WTC11 (cell line): Measurements from ENCODE around the gene NOXA1. TPM values are rescaled to one million over a fixed set of nuclear protein-coding genes. Genes with fewer than 3 reads are reported as not detected.

Experiments used
- ATAC-seq: fragments of 200-7000 bp; cut with Tn5 transposase; 2 replicates; pipeline ENCODE4 v1.10.0; 2021; ENCODE audit warnings: mild to moderate bottlenecking, moderate library complexity
- CTCF ChIA-PET: fragments of 300-600 bp; sonication (Branson Sonifier 250); formaldehyde crosslinking; loops from one replicate; lab custom pipeline; 2021; ENCODE audit warnings: antibody characterized with exemption; lab: Charles Lee
- POLR2A ChIA-PET: fragments of 350-600 bp; sonication (Branson Sonifier 250); formaldehyde crosslinking; loops from one replicate; lab custom pipeline; 2021; ENCODE audit warnings: antibody characterized with exemption; lab: Charles Lee
- DNase-seq: peaks from one replicate; pipeline ENCODE4 v3.0.0; 2021; ENCODE audit warnings: low spot score
- H3K27ac Mint-ChIP-seq: 2 replicates; pipeline ENCODE4 v1.8.0; 2021; ENCODE audit warnings: mixed read lengths
- H3K27me3 Mint-ChIP-seq: 2 replicates; pipeline ENCODE4 v1.8.0; 2021; ENCODE audit warnings: low read depth, mild to moderate bottlenecking, moderate library complexity, mixed read lengths
- H3K36me3 Mint-ChIP-seq: 2 replicates; pipeline ENCODE4 v1.8.0; 2021; ENCODE audit warnings: mixed read lengths
- H3K4me1 Mint-ChIP-seq: 2 replicates; pipeline ENCODE4 v1.8.0; 2022; ENCODE audit warnings: mixed read lengths
- H3K4me3 Mint-ChIP-seq: 2 replicates; pipeline ENCODE4 v1.8.0; 2021; ENCODE audit warnings: mild to moderate bottlenecking, moderate library complexity, mixed read lengths
- H3K9me3 Mint-ChIP-seq: 2 replicates; pipeline ENCODE4 v1.8.0; 2021; ENCODE audit warnings: mixed read lengths
- ETV6 ChIP-seq: sonication (generic); formaldehyde crosslinking; IDR thresholded peaks from 2 replicates; pipeline ENCODE4 v1.8.1; 2022; ENCODE audit warnings: mild to moderate bottlenecking, missing genetic modification reagents
- KAT7 ChIP-seq: sonication (generic); formaldehyde crosslinking; IDR thresholded peaks from 2 replicates; pipeline ENCODE4 v1.8.1; 2023; ENCODE audit warnings: missing genetic modification reagents, mild to moderate bottlenecking, borderline replicate concordance
- MYBL2 ChIP-seq: sonication (generic); formaldehyde crosslinking; IDR thresholded peaks from 2 replicates; pipeline ENCODE4 v1.8.1; 2023; ENCODE audit warnings: mild to moderate bottlenecking, moderate library complexity, missing genetic modification reagents
- PRRX2 ChIP-seq: fragments of 250-450 bp; sonication (Bioruptor Pico); IDR thresholded peaks from 2 replicates; pipeline ENCODE4 v1.8.0; 2021; ENCODE audit warnings: mild to moderate bottlenecking
- RELA ChIP-seq: sonication (generic); formaldehyde crosslinking; IDR thresholded peaks from 2 replicates; pipeline ENCODE4 v1.8.1; 2022; ENCODE audit warnings: missing genetic modification reagents, mild to moderate bottlenecking, borderline replicate concordance
- ZNF121 ChIP-seq: sonication (generic); formaldehyde crosslinking; IDR thresholded peaks from 2 replicates; pipeline ENCODE4 v1.8.0; 2023; ENCODE audit warnings: missing genetic modification reagents
- ZNF671 ChIP-seq: fragments of 250-450 bp; sonication (Bioruptor Pico); IDR thresholded peaks from 2 replicates; pipeline ENCODE4 v1.8.0; 2021; ENCODE audit warnings: mild to moderate bottlenecking
- total RNA-seq: library from RNA; stranded (reverse); gene quantifications from 3 replicates; pipeline ENCODE4 v1.2.3, GENCODE V29; 2021
- TF ChIP-seq, protein P1 (sequence below): sonication (generic); formaldehyde crosslinking; IDR thresholded peaks from 2 replicates; pipeline ENCODE4 v1.8.1; 2023; ENCODE audit warnings: mild to moderate bottlenecking, missing genetic modification reagents
- TF ChIP-seq, protein P2 (sequence below): sonication (generic); formaldehyde crosslinking; IDR thresholded peaks from 2 replicates; pipeline ENCODE4 v1.8.0; 2022; ENCODE audit warnings: mild to moderate bottlenecking, missing genetic modification reagents
- TF ChIP-seq, protein P3 (sequence below): fragments of 250-450 bp; sonication (Bioruptor Pico); IDR thresholded peaks from 2 replicates; pipeline ENCODE4 v2.1.2; 2022; ENCODE audit warnings: mild to moderate bottlenecking, moderate library complexity
- TF ChIP-seq, protein P4 (sequence below): sonication (generic); formaldehyde crosslinking; IDR thresholded peaks from 2 replicates; pipeline ENCODE4 v1.8.1; 2022; ENCODE audit warnings: mild to moderate bottlenecking, missing genetic modification reagents, moderate library complexity, borderline replicate concordance
- TF ChIP-seq, protein P5 (sequence below): sonication (generic); formaldehyde crosslinking; IDR thresholded peaks from 2 replicates; pipeline ENCODE4 v1.8.1; 2023; ENCODE audit warnings: mild to moderate bottlenecking, missing genetic modification reagents, borderline replicate concordance
- TF ChIP-seq, protein P6 (sequence below): sonication (generic); formaldehyde crosslinking; conservative IDR thresholded peaks from 2 replicates; pipeline ENCODE4 v1.8.1; 2022; ENCODE audit warnings: mild to moderate bottlenecking, missing genetic modification reagents
- TF ChIP-seq, protein P7 (sequence below): sonication (generic); formaldehyde crosslinking; IDR thresholded peaks from 2 replicates; pipeline ENCODE4 v1.8.1; 2023; ENCODE audit warnings: mild to moderate bottlenecking, moderate library complexity, missing genetic modification reagents
- TF ChIP-seq, protein P8 (sequence below): sonication (generic); formaldehyde crosslinking; IDR thresholded peaks from 2 replicates; pipeline ENCODE4 v1.8.0; 2023; ENCODE audit warnings: mild to moderate bottlenecking, missing genetic modification reagents

NOXA1 gene
- total RNA-seq, 1 experiment from 2014 or later, result 2.9 TPM

DNA sequence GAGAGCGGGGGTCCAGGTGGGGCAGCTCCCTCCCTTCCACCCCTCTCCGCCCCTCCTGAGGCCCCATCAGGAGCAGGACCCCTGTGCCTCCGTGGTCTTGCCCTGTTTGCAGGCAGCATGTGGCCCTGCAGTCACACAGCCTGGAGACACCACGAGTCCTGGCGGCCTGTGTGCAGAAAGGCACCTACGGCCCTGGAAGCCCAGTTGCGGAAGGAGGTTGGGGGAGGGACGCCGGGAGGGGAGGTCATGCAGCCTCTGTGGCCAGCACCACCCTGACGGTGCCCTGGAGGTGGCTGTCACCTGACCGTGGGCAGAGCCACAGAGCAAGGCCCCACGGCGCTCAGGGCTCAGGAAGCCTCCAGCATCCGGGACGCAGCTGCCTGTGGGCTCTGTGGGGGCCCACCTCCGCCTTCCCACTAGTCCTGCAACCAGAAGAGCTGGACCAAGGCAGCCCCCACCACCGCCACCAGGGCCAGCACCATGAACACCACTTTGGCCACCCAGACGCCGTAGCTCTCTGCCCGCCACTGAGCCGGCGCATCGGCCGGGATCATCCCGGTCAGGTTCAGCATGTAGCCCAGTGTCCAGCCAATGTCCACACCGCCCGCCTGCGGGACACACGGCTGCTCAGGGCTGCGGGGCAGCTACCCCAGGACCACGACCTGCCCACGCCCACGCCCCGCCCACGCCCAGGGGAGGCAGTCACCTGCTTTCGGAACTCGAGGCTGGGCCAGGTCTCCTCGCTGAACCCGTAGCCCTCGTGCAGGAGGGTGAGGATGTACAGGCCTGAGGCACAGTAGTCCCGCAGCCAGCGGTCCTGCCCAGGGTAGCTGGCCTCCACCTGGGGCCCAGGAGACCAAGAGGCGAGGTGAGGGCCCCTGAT is 11.5 kb downstream of the NOXA1 start:
- no peak for DNase-seq
- POLR2A ChIA-PET, result no interaction called here
- CTCF ChIA-PET, result interaction anchor here (1.0 to 1.6 kb wide), 3 partner anchors 12 to 75 kb away, joined by 3 to 6 read pairs (median 3); partner anchors contain the start of gene EXD3

More for the DNA sequence above, 11.5 kb downstream of the NOXA1 start:
- ATAC-seq, result no peak
- no peaks in the 10 kb centered on the region for H3K4me1 Mint-ChIP-seq
- no peaks in the 10 kb centered on the region for H3K27me3 Mint-ChIP-seq
- H3K27ac Mint-ChIP-seq, result no peak overlapping the region
- no peaks in the 10 kb centered on the region for H3K36me3 Mint-ChIP-seq
- H3K4me3 Mint-ChIP-seq, result no peak overlapping the region
- TF ChIP-seq, protein P1, sequence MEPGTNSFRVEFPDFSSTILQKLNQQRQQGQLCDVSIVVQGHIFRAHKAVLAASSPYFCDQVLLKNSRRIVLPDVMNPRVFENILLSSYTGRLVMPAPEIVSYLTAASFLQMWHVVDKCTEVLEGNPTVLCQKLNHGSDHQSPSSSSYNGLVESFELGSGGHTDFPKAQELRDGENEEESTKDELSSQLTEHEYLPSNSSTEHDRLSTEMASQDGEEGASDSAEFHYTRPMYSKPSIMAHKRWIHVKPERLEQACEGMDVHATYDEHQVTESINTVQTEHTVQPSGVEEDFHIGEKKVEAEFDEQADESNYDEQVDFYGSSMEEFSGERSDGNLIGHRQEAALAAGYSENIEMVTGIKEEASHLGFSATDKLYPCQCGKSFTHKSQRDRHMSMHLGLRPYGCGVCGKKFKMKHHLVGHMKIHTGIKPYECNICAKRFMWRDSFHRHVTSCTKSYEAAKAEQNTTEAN (CRISPR knock-in tag), result no peak
- TF ChIP-seq ZNF671 (CRISPR knock-in tag) (no peak), PRRX2 (CRISPR knock-in tag) (no peak), ZNF121 (no peak), KAT7 (CRISPR knock-in tag) (no peak), MYBL2 (CRISPR knock-in tag) (no peak), RELA (no peak), ETV6 (CRISPR knock-in tag) (no peak)
- TF ChIP-seq, protein P2, sequence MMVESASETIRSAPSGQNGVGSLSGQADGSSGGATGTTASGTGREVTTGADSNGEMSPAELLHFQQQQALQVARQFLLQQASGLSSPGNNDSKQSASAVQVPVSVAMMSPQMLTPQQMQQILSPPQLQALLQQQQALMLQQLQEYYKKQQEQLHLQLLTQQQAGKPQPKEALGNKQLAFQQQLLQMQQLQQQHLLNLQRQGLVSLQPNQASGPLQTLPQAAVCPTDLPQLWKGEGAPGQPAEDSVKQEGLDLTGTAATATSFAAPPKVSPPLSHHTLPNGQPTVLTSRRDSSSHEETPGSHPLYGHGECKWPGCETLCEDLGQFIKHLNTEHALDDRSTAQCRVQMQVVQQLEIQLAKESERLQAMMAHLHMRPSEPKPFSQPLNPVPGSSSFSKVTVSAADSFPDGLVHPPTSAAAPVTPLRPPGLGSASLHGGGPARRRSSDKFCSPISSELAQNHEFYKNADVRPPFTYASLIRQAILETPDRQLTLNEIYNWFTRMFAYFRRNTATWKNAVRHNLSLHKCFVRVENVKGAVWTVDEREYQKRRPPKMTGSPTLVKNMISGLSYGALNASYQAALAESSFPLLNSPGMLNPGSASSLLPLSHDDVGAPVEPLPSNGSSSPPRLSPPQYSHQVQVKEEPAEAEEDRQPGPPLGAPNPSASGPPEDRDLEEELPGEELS (CRISPR knock-in tag), result no peak
- TF ChIP-seq, protein P3, sequence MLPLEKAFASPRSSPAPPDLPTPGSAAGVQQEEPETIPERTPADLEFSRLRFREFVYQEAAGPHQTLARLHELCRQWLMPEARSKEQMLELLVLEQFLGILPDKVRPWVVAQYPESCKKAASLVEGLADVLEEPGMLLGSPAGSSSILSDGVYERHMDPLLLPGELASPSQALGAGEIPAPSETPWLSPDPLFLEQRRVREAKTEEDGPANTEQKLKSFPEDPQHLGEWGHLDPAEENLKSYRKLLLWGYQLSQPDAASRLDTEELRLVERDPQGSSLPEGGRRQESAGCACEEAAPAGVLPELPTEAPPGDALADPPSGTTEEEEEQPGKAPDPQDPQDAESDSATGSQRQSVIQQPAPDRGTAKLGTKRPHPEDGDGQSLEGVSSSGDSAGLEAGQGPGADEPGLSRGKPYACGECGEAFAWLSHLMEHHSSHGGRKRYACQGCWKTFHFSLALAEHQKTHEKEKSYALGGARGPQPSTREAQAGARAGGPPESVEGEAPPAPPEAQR (CRISPR knock-in tag), result no peak
- TF ChIP-seq, protein P4, sequence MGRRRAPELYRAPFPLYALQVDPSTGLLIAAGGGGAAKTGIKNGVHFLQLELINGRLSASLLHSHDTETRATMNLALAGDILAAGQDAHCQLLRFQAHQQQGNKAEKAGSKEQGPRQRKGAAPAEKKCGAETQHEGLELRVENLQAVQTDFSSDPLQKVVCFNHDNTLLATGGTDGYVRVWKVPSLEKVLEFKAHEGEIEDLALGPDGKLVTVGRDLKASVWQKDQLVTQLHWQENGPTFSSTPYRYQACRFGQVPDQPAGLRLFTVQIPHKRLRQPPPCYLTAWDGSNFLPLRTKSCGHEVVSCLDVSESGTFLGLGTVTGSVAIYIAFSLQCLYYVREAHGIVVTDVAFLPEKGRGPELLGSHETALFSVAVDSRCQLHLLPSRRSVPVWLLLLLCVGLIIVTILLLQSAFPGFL (CRISPR knock-in tag), result no peak
- TF ChIP-seq, protein P5, sequence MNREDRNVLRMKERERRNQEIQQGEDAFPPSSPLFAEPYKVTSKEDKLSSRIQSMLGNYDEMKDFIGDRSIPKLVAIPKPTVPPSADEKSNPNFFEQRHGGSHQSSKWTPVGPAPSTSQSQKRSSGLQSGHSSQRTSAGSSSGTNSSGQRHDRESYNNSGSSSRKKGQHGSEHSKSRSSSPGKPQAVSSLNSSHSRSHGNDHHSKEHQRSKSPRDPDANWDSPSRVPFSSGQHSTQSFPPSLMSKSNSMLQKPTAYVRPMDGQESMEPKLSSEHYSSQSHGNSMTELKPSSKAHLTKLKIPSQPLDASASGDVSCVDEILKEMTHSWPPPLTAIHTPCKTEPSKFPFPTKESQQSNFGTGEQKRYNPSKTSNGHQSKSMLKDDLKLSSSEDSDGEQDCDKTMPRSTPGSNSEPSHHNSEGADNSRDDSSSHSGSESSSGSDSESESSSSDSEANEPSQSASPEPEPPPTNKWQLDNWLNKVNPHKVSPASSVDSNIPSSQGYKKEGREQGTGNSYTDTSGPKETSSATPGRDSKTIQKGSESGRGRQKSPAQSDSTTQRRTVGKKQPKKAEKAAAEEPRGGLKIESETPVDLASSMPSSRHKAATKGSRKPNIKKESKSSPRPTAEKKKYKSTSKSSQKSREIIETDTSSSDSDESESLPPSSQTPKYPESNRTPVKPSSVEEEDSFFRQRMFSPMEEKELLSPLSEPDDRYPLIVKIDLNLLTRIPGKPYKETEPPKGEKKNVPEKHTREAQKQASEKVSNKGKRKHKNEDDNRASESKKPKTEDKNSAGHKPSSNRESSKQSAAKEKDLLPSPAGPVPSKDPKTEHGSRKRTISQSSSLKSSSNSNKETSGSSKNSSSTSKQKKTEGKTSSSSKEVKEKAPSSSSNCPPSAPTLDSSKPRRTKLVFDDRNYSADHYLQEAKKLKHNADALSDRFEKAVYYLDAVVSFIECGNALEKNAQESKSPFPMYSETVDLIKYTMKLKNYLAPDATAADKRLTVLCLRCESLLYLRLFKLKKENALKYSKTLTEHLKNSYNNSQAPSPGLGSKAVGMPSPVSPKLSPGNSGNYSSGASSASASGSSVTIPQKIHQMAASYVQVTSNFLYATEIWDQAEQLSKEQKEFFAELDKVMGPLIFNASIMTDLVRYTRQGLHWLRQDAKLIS (CRISPR knock-in tag), result no peak
- TF ChIP-seq, protein P6, sequence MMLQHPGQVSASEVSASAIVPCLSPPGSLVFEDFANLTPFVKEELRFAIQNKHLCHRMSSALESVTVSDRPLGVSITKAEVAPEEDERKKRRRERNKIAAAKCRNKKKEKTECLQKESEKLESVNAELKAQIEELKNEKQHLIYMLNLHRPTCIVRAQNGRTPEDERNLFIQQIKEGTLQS (CRISPR knock-in tag), result no peak
- TF ChIP-seq, protein P7, sequence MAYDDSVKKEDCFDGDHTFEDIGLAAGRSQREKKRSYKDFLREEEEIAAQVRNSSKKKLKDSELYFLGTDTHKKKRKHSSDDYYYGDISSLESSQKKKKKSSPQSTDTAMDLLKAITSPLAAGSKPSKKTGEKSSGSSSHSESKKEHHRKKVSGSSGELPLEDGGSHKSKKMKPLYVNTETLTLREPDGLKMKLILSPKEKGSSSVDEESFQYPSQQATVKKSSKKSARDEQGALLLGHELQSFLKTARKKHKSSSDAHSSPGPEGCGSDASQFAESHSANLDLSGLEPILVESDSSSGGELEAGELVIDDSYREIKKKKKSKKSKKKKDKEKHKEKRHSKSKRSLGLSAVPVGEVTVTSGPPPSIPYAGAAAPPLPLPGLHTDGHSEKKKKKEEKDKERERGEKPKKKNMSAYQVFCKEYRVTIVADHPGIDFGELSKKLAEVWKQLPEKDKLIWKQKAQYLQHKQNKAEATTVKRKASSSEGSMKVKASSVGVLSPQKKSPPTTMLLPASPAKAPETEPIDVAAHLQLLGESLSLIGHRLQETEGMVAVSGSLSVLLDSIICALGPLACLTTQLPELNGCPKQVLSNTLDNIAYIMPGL (CRISPR knock-in tag), result no peak
- TF ChIP-seq, protein P8, sequence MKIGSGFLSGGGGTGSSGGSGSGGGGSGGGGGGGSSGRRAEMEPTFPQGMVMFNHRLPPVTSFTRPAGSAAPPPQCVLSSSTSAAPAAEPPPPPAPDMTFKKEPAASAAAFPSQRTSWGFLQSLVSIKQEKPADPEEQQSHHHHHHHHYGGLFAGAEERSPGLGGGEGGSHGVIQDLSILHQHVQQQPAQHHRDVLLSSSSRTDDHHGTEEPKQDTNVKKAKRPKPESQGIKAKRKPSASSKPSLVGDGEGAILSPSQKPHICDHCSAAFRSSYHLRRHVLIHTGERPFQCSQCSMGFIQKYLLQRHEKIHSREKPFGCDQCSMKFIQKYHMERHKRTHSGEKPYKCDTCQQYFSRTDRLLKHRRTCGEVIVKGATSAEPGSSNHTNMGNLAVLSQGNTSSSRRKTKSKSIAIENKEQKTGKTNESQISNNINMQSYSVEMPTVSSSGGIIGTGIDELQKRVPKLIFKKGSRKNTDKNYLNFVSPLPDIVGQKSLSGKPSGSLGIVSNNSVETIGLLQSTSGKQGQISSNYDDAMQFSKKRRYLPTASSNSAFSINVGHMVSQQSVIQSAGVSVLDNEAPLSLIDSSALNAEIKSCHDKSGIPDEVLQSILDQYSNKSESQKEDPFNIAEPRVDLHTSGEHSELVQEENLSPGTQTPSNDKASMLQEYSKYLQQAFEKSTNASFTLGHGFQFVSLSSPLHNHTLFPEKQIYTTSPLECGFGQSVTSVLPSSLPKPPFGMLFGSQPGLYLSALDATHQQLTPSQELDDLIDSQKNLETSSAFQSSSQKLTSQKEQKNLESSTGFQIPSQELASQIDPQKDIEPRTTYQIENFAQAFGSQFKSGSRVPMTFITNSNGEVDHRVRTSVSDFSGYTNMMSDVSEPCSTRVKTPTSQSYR (CRISPR knock-in tag), result no peak
- no peaks in the 10 kb centered on the region for H3K9me3 Mint-ChIP-seq
